HepG2 (cell line): Measurements from ENCODE around the gene GBGT1. TPM values are rescaled to one million over a fixed set of nuclear protein-coding genes. Genes with fewer than 3 reads are reported as not detected.

ENCODE experiments used
- ATAC-seq: fragments of 200-7000 bp; cut with Tn5 transposase; 3 replicates; pipeline ENCODE4 v1.9.1; 2020; ENCODE audit warnings: mild to moderate bottlenecking, moderate library complexity
- BruUV-seq: library from RNA; stranded (reverse); fragments of 400-500 nt; replicated peaks from 2 replicates; lab custom pipeline; 2021; lab: Mats Ljungman, UMichigan
- CTCF ChIA-PET: fragments of 300-600 bp; formaldehyde crosslinking; extraction: SDS; loops from one replicate; lab custom pipeline; 2021; ENCODE audit warnings: low total read pairs, inconsistent platforms, low intra/inter-chr PET ratio; lab: Yijun Ruan, JAX
- POLR2A ChIA-PET: fragments of 350-600 bp; sonication (Branson Sonifier 250); formaldehyde crosslinking; loops from one replicate; lab custom pipeline; 2020; ENCODE audit warnings: antibody characterized with exemption, inconsistent platforms; lab: Yijun Ruan, JAX
- DNase-seq: peaks from one replicate; pipeline ENCODE4 v3.0.0-alpha.2; 2015; ENCODE audit warnings: low spot score
- FAIRE-seq: peaks from 3 replicates; lab custom pipeline; 2011; peaks lifted over from hg19 to GRCh38; lab: Jason Lieb, UNC
- H2AFZ ChIP-seq: one replicate; pipeline ENCODE4 v1.6.1; 2011; ENCODE audit warnings: low read length, inconsistent platforms
- H3K27ac ChIP-seq: fragments of 300-600 bp; 3 replicates; pipeline ENCODE4 v1.8.0; 2011; ENCODE audit warnings: mixed run types, mild to moderate bottlenecking, mixed read lengths, low read length, inconsistent platforms; ENCODE audit not compliant: insufficient read depth; ENCODE audit errors: extremely low read length
- H3K27me3 ChIP-seq, 2 experiments: fragments of 200-600 bp in 1 of 2; 2 replicates in 1 of 2; 3 replicates in 1 of 2; pipeline versions ENCODE4 v1.6.0 to v1.8.0; 2011; ENCODE audit warnings: low read length in 2 of 2, mild to moderate bottlenecking in 2 of 2, moderate library complexity in 2 of 2, inconsistent platforms in 1 of 2; ENCODE audit not compliant: insufficient read depth in 2 of 2, control insufficient read depth in 1 of 2
- H3K36me3 ChIP-seq, 2 experiments: fragments of 200-600 bp in 1 of 2; replicated peaks in 1 of 2; 2 replicates in 1 of 2; 3 replicates in 1 of 2; pipeline versions ENCODE4 v1.5.1 to v1.8.0; 2011; ENCODE audit warnings: low read length in 2 of 2, inconsistent platforms in 1 of 2; ENCODE audit not compliant: insufficient read depth in 2 of 2, control insufficient read depth in 1 of 2
- H3K4me1 ChIP-seq: 2 replicates; pipeline ENCODE4 v1.5.1; 2012; ENCODE audit warnings: low read length, inconsistent platforms; ENCODE audit not compliant: insufficient read depth
- H3K4me2 ChIP-seq: 2 replicates; pipeline ENCODE4 v1.6.0; 2011; ENCODE audit warnings: low read depth, low read length, inconsistent platforms
- H3K4me3 ChIP-seq, 3 experiments: fragments of 200-600 bp in 1 of 3; sonication (generic), shearing (Covaris generic) in 1 of 3; replicated peaks in 1 of 3; 2 replicates each; pipeline ENCODE4 v1.5.1; 2011 to 2016; ENCODE audit warnings: low read length in 3 of 3, inconsistent platforms in 2 of 3, low read depth in 2 of 3, mild to moderate bottlenecking in 2 of 3, control low read depth in 1 of 3, mixed read lengths in 1 of 3; ENCODE audit not compliant: insufficient read depth in 1 of 3
- H3K79me2 ChIP-seq: one replicate; pipeline ENCODE4 v1.6.1; 2011; ENCODE audit warnings: low read length, inconsistent platforms; ENCODE audit not compliant: insufficient read depth
- H3K9ac ChIP-seq: 2 replicates; pipeline ENCODE4 v1.6.0; 2011; ENCODE audit warnings: mild to moderate bottlenecking, low read depth, low read length, inconsistent platforms; ENCODE audit not compliant: insufficient read depth
- H3K9me3 ChIP-seq: 2 replicates; pipeline ENCODE4 v1.5.1; 2012; ENCODE audit warnings: mild to moderate bottlenecking, low read length
- H4K20me1 ChIP-seq: 2 replicates; pipeline ENCODE4 v1.6.0; 2011; ENCODE audit warnings: inconsistent platforms, mild to moderate bottlenecking, low read length, moderate library complexity; ENCODE audit not compliant: insufficient read depth
- ADNP ChIP-seq: sonication (generic); formaldehyde crosslinking; IDR thresholded peaks from 2 replicates; pipeline ENCODE4 v1.4.0; 2020; ENCODE audit warnings: missing genetic modification reagents
- ATF1 ChIP-seq: IDR thresholded peaks from 2 replicates; pipeline ENCODE4 v1.6.1; 2016; ENCODE audit warnings: mild to moderate bottlenecking, control low read depth
- CBX5 ChIP-seq: sonication (generic); formaldehyde crosslinking; IDR thresholded peaks from 2 replicates; pipeline ENCODE4 v1.4.0; 2020; ENCODE audit warnings: missing genetic modification reagents, borderline replicate concordance
- CENPT ChIP-seq: sonication (generic); formaldehyde crosslinking; IDR thresholded peaks from 2 replicates; pipeline ENCODE4 v1.8.0; 2022; ENCODE audit warnings: low read depth, mild to moderate bottlenecking, moderate library complexity, missing genetic modification reagents
- JUNB ChIP-seq: sonication (generic); formaldehyde crosslinking; IDR thresholded peaks from 2 replicates; pipeline ENCODE4 v1.8.0; 2022; ENCODE audit warnings: missing genetic modification reagents, mild to moderate bottlenecking, borderline replicate concordance
- NFRKB ChIP-seq: fragments of 450-650 bp; IDR thresholded peaks from 2 replicates; pipeline ENCODE4 v1.6.1; 2017
- RFX3 ChIP-seq: IDR thresholded peaks from 2 replicates; pipeline ENCODE4 v1.6.1; 2016; ENCODE audit warnings: missing biosample characterization, missing genetic modification reagents
- THRA ChIP-seq: sonication (generic); formaldehyde crosslinking; IDR thresholded peaks from 2 replicates; pipeline ENCODE4 v1.4.0; 2020; ENCODE audit warnings: missing genetic modification reagents, borderline replicate concordance
- ZNF292 ChIP-seq: sonication (generic); formaldehyde crosslinking; IDR thresholded peaks from 2 replicates; pipeline ENCODE4 v1.8.1; 2022; ENCODE audit warnings: mild to moderate bottlenecking, low read depth, missing genetic modification reagents, borderline replicate concordance
- ZNF432 ChIP-seq: sonication (generic); formaldehyde crosslinking; IDR thresholded peaks from 2 replicates; pipeline ENCODE4 v1.5.0; 2020; ENCODE audit warnings: missing genetic modification reagents, mild to moderate bottlenecking, borderline replicate concordance
- ZNF451 ChIP-seq: sonication (generic); formaldehyde crosslinking; IDR thresholded peaks from 2 replicates; pipeline ENCODE4 v1.5.0; 2020; ENCODE audit warnings: mild to moderate bottlenecking, missing genetic modification reagents
- ZNF501 ChIP-seq: sonication (generic); formaldehyde crosslinking; IDR thresholded peaks from 2 replicates; pipeline ENCODE4 v1.5.1; 2020; ENCODE audit warnings: mild to moderate bottlenecking, moderate library complexity, missing genetic modification reagents
- ZNF546 ChIP-seq: sonication (generic); formaldehyde crosslinking; conservative IDR thresholded peaks from 2 replicates; pipeline ENCODE4 v1.8.1; 2023; ENCODE audit warnings: mild to moderate bottlenecking, missing genetic modification reagents
- ZNF644 ChIP-seq: IDR thresholded peaks from 2 replicates; pipeline ENCODE4 v1.6.1; 2016; ENCODE audit warnings: low read depth
- ZNF678 ChIP-seq: sonication (generic); formaldehyde crosslinking; IDR thresholded peaks from 2 replicates; pipeline ENCODE4 v1.4.0; 2020; ENCODE audit warnings: mild to moderate bottlenecking, missing genetic modification reagents
- ZNF891 ChIP-seq: sonication (generic); formaldehyde crosslinking; IDR thresholded peaks from 2 replicates; pipeline ENCODE4 v1.5.0; 2020; ENCODE audit warnings: mild to moderate bottlenecking, missing genetic modification reagents
- ZSCAN12 ChIP-seq: sonication (generic); formaldehyde crosslinking; IDR thresholded peaks from 2 replicates; pipeline ENCODE4 v1.9.0; 2021; ENCODE audit warnings: mild to moderate bottlenecking, missing genetic modification reagents
- ZSCAN22 ChIP-seq: sonication (generic); formaldehyde crosslinking; IDR thresholded peaks from 2 replicates; pipeline ENCODE4 v1.4.0; 2020; ENCODE audit warnings: mild to moderate bottlenecking, missing genetic modification reagents
- WGBS: methylation state at CpG from one replicate; pipeline ENCODE4 v1.1.6; 2017; ENCODE audit warnings: low lambda C conversion rate; 5-methylcytosine and 5-hydroxymethylcytosine counted together
- in situ Hi-C: cut with HindIII; loops from 2 replicates; pipeline ENCODE4 v1.10.0; 2017; ENCODE audit warnings: low pct_unique_long_range_greater_than_20kb; ENCODE audit not compliant: extremely low pct_ligation_motif_present
- intact Hi-C: fragments of 100-400 bp; cut with micrococcal nuclease; formaldehyde crosslinking; loops from one replicate; pipeline ENCODE4 v1.10.0; 2022; ENCODE audit not compliant: unreplicated experiment
- polyA plus RNA-seq, 8 experiments: library from polyadenylated mRNA; depleted of rRNA in 3 of 8; stranded (reverse) in 7 of 8; unstranded in 1 of 8; fragments of >200 nt; fragmentation: Illumina TruSeq in 4 of 8; extraction: Trizol in 4 of 8; gene quantifications; 2 replicates each; pipeline versions ENCODE4 v1.2.1 to v1.2.3, GENCODE V29; 2011 to 2016; ENCODE audit warnings: low read depth in 4 of 8, missing spikeins in 1 of 8, mixed read lengths in 1 of 8; ENCODE audit not compliant: insufficient read depth in 1 of 8
- total RNA-seq, 5 experiments: library from RNA; depleted of rRNA; stranded (reverse); fragments of >200 nt; fragmentation: Illumina TruSeq; extraction: Trizol; gene quantifications; 2 replicates each; pipeline ENCODE4 v1.2.3, GENCODE V29; 2016; ENCODE audit warnings: low read depth in 1 of 5
- TF ChIP-seq, protein P1 (sequence below): sonication (generic); formaldehyde crosslinking; IDR thresholded peaks from 2 replicates; pipeline ENCODE4 v1.4.0; 2020; ENCODE audit warnings: missing genetic modification reagents

GBGT1 gene
- total and polyA plus RNA-seq, 2 of the 13 experiments (the other 11 are each of a cell fraction or from before 2014, with no cell fraction given) = not detected

GRCh38 chr9:133189826-133190225 is 26.1 kb upstream of the GBGT1 start:
- DNase-seq = no peak
- Histone ChIP-seq H3K4me3 (no peak overlapping the region), H3K4me2 (no peak overlapping the region), H3K9me3 (no peaks in the 10 kb centered on the region), H3K79me2 (no peaks in the 10 kb centered on the region), H3K9ac (no peak overlapping the region), H3K27me3 (peaks cover 4 to 28% of the 10 kb centered on the region in 2 experiments; a peak in 3 of 5 replicates), H3K36me3 (no peaks in the 10 kb centered on the region), H3K27ac (no peak overlapping the region), H4K20me1 (no peaks in the 10 kb centered on the region), H2AFZ (no peak overlapping the region), H3K4me1 (no peaks in the 10 kb centered on the region)
- ChIA-PET CTCF (no interaction called here), POLR2A (no interaction called here)
- intact Hi-C loops (loop anchor here (2.0 kb wide), 1 partner anchor 139 kb away; no protein-coding TSS in a partner anchor), in situ Hi-C loops (loop anchor here (5.0 kb wide), 2 partner anchors 142 to 297 kb away; no protein-coding TSS in a partner anchor)
- no peak for ATAC-seq
- 30% methylated on average over 4 of the region's 8 CpGs for WGBS
- BruUV-seq = no TSS peak
- no peak for FAIRE-seq
- TF ChIP-seq NFRKB = no peak
- TF ChIP-seq ZNF678 (CRISPR knock-in tag) = no peak
- no peak for TF ChIP-seq ZNF292 (CRISPR knock-in tag)
- no peak for TF ChIP-seq ZSCAN12 (CRISPR knock-in tag)
- no peak for TF ChIP-seq CENPT (CRISPR knock-in tag)
- TF ChIP-seq ZNF501 = no peak
- TF ChIP-seq ZNF451 (CRISPR knock-in tag) = no peak
- TF ChIP-seq ZNF644 (CRISPR knock-in tag) = no peak
- no peak for TF ChIP-seq ZNF891
- no peak for TF ChIP-seq ADNP (CRISPR knock-in tag)
- no peak for TF ChIP-seq ZSCAN22 (CRISPR knock-in tag)
- TF ChIP-seq RFX3 (CRISPR knock-in tag) = no peak
- TF ChIP-seq JUNB (CRISPR knock-in tag) = no peak
- TF ChIP-seq, protein P1, sequence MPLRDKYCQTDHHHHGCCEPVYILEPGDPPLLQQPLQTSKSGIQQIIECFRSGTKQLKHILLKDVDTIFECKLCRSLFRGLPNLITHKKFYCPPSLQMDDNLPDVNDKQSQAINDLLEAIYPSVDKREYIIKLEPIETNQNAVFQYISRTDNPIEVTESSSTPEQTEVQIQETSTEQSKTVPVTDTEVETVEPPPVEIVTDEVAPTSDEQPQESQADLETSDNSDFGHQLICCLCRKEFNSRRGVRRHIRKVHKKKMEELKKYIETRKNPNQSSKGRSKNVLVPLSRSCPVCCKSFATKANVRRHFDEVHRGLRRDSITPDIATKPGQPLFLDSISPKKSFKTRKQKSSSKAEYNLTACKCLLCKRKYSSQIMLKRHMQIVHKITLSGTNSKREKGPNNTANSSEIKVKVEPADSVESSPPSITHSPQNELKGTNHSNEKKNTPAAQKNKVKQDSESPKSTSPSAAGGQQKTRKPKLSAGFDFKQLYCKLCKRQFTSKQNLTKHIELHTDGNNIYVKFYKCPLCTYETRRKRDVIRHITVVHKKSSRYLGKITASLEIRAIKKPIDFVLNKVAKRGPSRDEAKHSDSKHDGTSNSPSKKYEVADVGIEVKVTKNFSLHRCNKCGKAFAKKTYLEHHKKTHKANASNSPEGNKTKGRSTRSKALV = no peak
- TF ChIP-seq ATF1 (CRISPR knock-in tag) = no peak
- TF ChIP-seq CBX5 = no peak
- no peak for TF ChIP-seq ZNF432 (CRISPR knock-in tag)
- no peak for TF ChIP-seq THRA (CRISPR knock-in tag)
- TF ChIP-seq ZNF546 (CRISPR knock-in tag) = no peak
